HG02759 (cell line): ENCODE data around the gene KRT32.

Experiments used
- ATAC-seq: cut with Tn5 transposase; IDR thresholded peaks from one replicate; pipeline ENCODE4 v1.9.1; 2021; ENCODE audit warnings: mild to moderate bottlenecking, moderate library complexity; ENCODE audit not compliant: unreplicated experiment

The KRT32 gene

GRCh38 chr17:41466988-41467387 is at the start of gene KRT32:
Gene KRT32, minus strand, starts transcription at chr17:41467386. Its CDS starts 61 bp downstream, at chr17:41467325.
- no peak for ATAC-seq

- no peak for ATAC-seq
Measured at GRCh38 chr17:41516830-41517283, 49.7 kb upstream of the KRT32 start.

GRCh38 chr17:41516147-41516829 is 49.1 kb upstream of the KRT32 start:
- no peak for ATAC-seq

- no peak for ATAC-seq
Measured at GRCh38 chr17:41513168-41513547, 46.0 kb upstream of the KRT32 start.

- no peak for ATAC-seq
Measured at GRCh38 chr17:41512546-41513167, 45.5 kb upstream of the KRT32 start.

GRCh38 chr17:41511716-41512115 is 44.5 kb upstream of the KRT32 start:
- ATAC-seq = no peak

- ATAC-seq = no peak
Measured at GRCh38 chr17:41511116-41511515, 43.9 kb upstream of the KRT32 start.

GRCh38 chr17:41510251-41511065 is 43.3 kb upstream of the KRT32 start:
- no peak for ATAC-seq

GRCh38 chr17:41507315-41507880 is 40.2 kb upstream of the KRT32 start:
- no peak for ATAC-seq

GRCh38 chr17:41505809-41506767 is 38.9 kb upstream of the KRT32 start:
- no peak for ATAC-seq

- ATAC-seq = no peak
Measured at GRCh38 chr17:41505007-41505808, 38.0 kb upstream of the KRT32 start, which contains the start of gene KRT13. Gene KRT13, minus strand, starts transcription at chr17:41505612. Its CDS starts 62 bp downstream, at chr17:41505550.

GRCh38 chr17:41504246-41504977 is 37.2 kb upstream of the KRT32 start:
- ATAC-seq = no peak

- ATAC-seq = no peak
Measured at GRCh38 chr17:41503202-41503601, 36.0 kb upstream of the KRT32 start.

- ATAC-seq = no peak
Measured at GRCh38 chr17:41500131-41500911, 33.1 kb upstream of the KRT32 start.

- no peak for ATAC-seq
Measured at GRCh38 chr17:41499714-41500113, 32.5 kb upstream of the KRT32 start.

GRCh38 chr17:41498276-41498675 is 31.1 kb upstream of the KRT32 start:
- ATAC-seq = no peak

- peak; percentile 68 for ATAC-seq
Measured at GRCh38 chr17:41496803-41497484, 29.8 kb upstream of the KRT32 start.
